G401.6 (cell line): ENCODE results near the gene HHAT.
"Not testable (repeated sequence)": the region's sequence is repeated elsewhere in the genome, so short reads cannot be mapped to it uniquely, and the experiment has no call there.

Experiments used
- FAIRE-seq: peaks from 2 replicates; lab custom pipeline; 2012; peaks lifted over from hg19 to GRCh38; lab: Jason Lieb, UNC

The HHAT gene

DNA sequence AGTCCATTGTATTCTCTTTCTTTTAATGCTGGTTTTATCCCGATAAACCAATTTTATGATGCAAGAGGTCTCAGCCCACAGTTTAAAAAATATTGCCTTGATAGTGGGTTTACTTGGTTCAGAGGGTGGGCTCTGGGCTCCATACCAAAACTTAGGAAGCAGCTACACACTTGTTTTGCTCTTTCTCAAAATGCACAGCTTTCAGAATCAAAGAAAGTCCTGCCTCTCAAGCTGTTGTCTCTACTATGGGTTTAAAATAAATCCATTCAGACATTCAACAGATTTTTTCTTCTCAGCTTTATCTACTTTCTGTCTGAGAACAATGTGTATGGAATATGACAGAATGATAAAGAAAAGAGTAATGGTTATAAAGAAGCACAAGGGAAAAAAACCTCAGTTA is 14.8 kb upstream of the HHAT start:
- FAIRE-seq, result no peak

DNA sequence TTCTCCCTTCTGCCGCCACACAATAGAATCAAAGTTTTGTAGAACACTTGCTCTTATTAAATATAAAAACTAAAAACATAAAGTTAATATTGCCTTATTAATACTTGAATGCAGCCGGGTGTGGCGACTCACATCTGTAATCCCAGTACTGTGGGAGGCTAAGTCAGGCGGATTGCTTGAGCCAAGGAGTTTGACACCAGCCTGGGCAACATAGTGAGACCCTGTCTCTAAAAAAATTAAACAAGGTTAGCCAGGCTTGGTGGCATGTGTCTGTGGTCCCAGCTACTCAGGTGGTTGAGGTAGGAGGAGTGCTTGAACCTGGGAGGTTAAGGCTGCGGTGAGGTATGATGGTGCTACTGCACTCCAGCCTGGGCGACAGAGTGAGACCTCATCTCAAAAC is 13.2 kb upstream of the HHAT start:
- FAIRE-seq, result no peak

DNA sequence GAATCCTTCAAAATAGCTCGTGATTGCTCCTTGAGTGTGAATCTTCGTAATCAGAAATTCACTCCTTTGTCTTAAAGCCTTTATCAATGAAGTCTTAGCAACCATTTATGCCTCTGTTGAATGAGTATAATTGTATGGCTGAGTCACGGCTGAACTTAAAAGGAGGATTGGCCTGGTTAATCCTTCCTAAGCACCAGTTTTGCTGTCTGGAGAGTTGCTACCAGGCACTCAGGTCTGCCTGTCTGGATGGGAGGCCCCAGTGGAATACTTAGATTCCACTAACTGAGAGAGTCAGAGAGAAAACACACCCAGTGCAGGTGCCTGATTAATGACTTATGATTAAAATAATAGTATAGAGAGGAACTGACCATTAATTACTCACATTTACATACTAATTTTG is 7.6 kb upstream of the HHAT start:
- FAIRE-seq, result no peak

DNA sequence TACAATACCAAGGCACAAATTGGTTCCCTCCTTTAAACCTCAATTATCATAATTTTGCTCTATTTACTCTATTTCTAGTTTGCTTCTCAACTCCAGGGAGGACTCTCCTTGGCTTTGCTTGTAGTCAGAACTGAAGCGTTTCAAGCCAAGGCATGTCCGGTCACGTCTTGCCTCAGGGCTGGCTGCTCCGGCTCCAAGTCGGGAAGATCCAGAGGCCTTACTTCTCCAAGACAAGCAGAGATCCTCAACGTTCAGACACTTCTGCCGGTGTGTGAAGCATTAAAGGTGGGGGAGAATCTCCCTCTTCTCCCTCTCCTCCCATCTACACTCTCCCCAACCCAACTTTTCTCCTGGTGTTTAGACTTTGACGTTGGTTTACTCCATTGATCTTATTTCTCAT is 7.2 kb upstream of the HHAT start:
- no peak for FAIRE-seq

DNA sequence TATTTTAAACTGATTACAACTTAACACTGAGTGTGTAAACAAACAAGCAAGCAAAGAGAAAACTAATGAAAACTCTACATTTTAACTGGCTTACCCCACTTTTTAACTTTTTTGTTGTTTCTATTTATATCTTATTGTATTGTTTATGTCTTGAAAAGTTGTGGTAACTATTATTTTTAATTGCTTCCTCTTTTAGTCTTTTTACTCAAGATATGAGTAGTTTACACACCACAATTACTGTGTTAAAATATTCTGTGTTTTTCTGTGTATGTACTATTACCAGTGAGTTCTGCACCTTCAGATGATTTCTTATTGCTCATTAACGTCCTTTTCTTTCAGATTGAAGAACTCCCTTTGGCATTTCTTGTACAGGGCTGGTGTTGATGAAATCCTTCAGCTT is 4.7 kb upstream of the HHAT start:
- FAIRE-seq, result peak; percentile 71

DNA sequence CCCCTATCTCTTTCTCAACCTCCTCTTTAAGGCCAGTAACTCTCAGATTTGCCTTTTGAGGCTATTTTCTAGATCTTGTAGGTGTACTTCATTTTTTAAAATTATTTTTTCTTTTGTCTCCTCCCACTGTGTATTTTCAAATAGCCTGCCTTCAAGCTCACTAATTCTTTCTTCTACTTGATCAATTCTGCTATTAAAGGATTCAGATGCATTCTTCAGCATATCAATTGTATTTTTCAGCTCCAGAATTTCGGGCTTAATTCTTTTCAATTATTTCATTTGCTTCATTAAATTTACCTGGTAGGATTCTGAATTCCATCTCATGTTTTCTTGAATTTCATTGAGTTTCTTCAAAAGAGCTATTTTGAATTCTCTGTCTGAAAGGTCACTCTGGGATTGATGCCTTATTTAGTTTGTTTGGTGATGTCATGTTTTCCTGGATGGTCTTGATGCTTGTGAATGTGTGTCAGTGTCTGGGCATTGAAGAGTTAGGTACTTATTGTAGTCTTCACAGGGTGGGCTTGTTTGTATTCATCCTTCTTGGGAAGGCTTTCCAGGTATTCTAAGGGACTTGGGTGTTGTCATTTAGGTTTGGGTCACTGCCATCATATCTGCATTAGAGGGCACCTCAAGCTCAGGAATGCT is 3.6 kb upstream of the HHAT start:
- FAIRE-seq, result no peak

DNA sequence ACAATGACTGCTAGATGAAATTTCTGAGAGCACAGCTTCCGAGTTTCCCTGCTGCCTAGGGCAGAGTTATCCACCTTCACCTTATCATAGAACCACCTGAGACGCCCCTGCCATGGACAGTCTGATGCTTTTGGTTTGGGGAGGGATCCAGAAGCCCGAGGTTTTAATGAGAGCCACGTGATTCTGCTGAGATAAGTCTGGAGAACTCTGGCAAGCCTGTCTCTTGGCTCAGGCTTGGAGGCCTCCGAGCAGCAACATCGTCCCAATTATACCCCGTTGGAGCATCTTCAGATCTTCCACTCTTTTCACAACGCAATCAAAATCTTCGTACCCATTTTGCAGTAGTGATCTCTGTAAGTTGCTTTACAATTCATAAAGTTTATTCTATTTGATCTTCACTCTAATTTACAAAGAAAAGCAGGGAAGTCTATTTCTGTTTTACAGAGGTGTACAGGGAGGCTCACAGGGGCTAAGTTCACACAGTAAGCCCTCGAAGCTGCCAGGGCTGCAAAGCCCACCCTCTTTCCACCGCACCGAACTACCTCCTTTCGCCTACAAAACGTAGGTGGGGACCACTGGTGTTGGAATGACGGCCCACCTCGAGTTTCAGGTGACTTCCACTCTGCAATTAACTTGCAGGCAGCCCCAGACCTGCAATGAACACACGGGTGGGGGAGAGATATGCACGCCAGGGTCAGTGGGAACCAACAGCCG is 513 bp upstream of the HHAT start:
- no peak for FAIRE-seq

DNA sequence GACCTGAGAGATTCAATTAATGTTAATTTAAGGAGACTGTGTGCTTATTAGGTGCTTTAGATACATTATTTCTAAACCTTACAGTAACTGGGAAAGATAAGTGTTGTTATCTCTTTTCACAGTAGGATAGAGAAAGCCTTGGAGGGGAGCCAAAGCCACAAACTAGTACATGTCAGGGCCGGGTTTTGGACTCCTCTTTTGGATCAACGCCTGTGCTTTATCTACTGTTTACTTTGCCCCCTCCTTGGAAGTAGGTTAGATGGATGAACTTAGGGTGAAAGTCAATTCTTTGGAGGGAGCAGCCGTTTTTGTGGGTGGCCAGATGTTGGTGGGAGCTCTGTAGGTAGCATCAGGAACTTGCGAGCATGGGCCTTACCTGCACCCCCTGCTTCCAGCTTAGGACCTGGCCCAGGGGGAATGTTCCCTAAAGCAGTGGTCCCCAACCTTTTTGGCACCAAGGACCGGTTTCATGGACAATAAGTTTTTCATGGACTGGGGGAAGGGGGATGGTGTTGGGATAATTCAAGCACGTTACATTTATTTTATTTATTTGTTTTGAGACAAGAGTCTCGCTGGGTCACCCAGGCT is 1.7 kb downstream of the HHAT start:
- FAIRE-seq, result no peak

DNA sequence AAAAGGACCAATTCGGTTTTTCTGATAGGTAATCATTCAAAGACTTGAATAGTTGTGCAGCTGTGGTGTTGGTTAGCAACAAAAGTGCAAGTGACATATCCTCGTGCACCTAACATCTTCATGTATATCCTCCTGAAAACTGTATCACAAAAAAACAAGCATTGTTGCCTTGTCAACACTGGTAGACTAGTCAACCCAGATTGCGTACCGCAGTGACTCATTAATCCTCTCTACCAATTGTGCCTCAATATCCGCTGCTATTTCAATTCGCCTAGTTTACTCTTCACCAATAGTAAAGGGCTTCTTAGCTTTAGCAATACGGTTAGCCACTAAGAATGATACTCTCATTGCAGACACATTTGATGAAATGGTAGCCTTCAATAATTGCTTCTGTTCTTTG is 3.5 kb downstream of the HHAT start:
- no peak for FAIRE-seq

DNA sequence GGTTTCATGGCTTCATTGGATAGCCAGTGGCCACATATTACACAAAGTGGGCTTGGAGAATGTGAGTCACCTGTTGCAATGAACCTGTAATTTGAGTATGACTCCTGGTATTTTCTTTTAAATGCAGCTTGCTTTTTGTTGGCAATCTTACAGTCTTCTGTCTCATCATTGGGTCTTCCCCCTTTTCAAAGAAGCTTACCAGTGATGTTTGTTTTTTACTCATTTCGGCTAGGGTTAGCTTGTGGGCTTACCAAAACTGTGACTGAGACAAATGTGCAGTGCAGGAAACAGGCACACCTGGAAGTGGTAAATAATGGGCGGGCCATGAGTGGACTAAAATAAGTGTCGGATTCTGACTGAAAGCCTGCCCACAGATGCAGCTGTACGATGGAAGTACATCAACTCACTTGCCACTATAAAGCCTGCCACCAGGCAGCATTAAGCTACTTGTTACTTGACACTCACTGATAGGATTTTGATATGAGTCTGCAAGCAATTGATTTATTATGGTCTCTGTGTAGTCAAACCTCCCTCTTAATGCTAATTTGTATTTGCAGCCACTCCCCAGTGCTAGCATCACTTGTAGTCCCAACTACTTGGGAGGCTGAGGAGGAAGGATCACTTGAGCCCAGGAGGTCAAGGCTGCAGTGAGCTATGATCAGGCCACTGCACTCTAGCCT is 4.2 kb downstream of the HHAT start:
- no peak for FAIRE-seq

DNA sequence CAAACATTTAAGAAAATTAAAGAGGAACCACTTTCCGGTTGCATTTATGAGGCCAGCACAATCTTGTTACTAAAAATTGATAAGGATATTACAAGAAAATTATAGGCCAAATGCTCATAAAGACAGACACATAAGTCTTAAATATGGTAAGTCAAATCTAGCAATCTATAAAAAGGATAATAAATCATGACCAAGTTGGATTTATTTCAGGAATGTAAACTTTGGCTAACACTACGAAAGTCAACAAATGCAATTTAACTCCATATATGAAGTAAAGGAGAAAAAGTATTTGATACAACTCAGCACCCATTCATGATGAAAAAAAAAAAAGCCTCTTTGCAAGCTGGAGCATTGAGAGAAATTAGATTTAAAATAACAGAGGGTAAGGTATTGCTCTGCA is 6.3 kb downstream of the HHAT start:
- no peak for FAIRE-seq

DNA sequence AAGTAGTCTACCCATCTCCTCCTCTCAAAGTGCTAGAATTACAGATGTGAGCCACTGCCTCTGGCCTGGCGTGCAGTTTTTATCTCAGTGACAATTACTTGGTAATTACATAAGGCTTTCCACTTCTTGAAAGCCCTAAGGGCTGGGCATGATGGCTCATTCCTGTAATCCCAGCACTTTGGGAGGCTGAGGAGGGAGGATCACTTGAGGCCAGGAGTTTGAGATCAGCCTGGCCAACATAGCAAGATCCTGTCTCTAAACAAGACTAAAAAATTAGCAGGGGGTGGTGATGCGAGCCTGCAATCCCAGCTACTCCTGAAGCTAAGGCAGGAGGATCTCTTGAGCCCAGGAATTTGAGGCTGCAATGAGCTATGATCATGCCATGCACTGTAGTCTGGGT is 7.7 kb downstream of the HHAT start:
- no peak for FAIRE-seq

DNA sequence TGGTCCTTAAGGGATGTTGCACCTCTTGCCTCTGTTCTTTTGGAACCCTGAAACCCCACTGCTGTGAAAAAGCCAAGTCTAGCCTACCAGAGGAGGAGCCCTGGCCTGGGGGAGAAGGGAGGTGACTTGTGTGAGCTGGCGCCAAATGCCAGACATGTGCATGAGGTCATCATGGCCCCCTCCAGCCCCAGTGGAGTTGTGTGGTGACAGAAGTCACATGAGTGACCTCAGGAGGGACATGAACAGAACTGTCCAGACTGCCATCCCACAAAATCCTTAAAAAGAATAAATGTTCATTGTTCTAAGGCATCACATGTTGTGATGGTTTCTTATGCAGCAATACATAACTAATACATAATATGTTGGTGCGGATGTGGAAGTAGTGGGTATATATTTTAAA is 10.8 kb downstream of the HHAT start:
- no peak for FAIRE-seq

DNA sequence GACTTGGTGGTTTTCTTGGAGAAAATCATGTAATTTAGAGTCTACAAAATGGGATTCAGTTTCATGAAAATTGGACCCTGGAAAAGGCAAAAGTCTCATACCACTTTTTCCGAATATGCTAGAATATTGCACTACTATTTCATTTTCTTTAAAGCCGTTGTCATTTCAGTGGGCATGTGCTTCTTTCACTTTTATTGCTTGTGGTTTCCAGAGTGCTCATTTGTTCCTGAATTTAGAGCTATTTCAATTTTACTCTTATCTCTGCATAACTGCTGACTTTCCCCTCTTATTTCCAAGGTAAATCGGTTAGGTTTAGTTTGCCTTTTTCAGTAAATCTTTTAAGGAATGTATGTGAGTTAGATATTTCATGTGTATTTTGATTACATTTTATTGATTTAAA is 11.6 kb downstream of the HHAT start:
- peak; percentile 68 for FAIRE-seq

DNA sequence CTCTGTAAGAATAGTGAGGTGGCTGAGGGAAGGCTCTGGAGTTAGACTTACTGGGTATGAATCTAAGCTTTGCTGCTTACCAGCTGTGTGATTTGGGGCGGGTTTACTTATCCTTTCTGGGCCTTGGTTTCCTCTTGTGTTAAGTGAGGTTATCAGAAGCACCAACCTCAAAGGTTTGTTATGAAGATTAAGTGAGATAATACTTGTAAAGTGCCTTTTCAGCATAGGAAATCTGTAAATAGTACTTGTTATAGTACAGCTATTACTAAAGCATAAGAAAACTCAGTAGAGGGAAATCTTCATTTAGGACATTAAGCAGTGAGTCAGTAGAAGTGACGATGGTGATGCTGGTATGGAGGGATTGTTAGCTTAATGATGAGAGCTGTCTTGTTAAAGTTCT is 12.1 kb downstream of the HHAT start:
- FAIRE-seq, result no peak

DNA sequence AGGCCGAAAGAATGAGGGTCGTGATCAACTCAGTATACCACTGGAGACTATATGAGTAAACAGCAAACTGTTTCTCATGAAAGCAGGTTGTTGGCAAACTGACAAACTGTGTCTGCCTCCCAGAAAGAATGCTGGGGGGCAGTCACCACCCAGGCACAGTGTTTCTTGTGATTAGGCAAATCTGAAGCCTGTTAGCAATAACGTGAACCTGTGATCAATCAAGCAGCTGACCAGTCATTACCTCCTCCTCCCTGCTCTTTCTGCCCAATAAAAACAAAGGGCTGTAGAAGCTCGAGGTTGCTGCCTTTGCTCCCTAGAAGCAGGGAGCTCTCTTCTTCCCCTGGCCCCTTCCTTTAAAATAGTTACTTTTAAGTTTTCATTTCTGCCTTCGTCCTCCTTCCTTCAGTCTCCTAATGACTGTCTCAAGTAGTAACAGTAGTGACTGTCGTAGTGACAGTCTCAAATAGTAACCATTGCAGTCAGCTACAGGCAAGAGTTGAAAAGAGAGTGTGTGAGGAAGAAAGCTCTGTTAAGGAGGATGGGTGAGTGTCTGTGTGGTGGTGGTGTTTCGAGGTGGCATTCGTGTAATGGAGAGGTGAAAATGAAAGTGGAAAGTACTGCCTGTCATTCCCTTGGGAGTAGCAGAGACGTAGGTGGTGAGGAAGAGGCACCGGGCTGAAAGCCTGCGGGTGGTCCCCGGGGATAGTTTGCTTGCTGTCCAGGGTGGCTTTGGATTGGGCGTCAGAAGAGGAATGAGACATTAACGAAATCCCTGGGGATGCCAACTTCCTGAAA is 14.5 kb downstream of the HHAT start:
- no peak for FAIRE-seq

DNA sequence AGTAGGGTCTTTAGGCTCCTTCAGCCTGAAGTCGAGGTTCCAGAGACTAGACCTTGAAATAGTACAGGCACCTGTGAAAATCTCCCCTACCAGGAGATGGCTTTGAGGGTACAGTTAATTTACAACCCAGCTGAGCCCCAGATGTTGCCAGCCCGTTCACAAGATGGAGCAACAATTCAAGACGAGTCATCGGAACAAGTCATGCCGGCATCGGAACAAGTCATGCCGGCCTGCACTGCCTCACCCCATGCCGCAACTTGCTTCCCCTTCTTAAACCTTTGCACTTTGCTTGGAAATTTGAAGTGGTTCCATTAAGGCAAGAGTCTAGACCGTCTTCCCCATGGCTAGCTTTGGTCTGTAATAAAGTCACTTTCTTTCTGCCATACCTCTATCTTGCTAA is 16.0 kb downstream of the HHAT start:
- FAIRE-seq, result no peak

DNA sequence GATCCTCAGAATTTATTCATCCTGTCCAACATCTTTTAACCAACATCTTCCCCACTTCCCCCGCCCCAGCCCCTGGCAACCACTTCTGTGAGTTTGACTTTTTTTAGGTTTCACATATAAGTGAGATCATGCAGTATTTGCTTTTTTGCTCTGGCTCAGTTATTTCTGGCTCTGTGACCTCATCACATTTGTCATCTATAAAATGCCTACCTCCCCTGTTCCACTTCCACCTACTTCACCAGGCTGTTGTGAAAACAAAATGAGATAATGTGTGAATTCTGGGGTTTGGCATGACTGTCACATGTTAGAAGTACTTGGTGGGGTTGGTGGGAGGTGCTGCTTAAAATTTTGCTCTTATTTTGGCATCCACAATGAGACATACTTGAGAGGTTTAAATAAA is 18.4 kb downstream of the HHAT start:
- no peak for FAIRE-seq

DNA sequence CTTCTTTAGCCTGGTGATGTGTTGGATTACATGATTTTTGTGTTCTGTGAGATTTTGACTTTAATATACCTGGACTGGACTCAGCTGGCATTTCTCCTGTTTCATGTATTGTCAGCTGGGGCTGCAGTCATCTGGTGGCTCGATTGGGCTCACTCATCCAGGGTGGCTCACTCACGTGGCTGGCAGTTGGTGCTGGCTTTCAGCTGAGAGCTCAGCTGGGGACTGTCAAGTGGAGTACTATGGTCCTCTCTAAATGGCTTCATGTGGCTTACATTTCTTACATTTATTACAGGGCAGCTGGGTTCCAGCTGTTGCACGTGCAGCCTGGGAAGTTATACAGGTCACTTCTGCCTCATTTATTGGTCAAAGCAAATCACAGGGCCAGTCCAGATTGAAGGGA is 22.8 kb downstream of the HHAT start:
- no peak for FAIRE-seq

DNA sequence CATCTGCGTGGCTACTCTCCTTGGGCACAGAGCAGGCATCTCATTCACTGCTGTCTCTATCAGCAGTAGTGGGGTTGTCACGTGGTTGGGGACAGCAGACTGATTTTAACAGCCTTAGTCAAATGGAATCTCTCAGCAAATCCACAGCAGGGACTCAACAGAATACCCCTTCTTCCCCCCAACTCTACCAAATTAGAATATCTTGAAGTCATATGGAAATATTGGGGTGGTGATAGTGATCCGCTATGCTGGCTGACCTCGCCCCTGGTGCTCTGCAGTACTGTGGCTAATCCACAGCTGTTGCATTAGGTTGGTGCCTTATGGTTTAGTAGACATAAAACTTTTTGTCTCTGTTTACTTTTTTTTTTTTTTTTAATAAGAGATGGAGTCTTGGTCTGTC is 23.9 kb downstream of the HHAT start:
- FAIRE-seq, result no peak

DNA sequence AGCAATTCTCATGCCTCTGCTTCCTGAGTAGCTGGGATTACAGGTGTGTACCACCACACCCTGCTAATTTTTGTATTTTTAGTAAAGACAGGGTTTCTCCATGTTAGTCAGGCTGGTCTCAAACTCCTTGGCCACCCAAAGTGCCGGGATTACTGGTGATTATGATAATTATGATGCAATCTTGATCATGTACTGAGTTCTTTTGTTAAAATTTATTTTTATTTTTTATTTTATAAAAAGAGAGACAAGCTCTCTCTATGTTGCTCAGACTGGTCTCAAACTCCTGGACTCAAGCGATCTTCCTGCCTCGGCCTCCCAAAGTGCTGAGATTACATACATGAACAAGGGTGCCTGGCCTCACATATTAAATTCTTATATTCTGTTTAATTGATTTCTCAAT is 25.6 kb downstream of the HHAT start:
- not testable (repeated sequence) for FAIRE-seq

DNA sequence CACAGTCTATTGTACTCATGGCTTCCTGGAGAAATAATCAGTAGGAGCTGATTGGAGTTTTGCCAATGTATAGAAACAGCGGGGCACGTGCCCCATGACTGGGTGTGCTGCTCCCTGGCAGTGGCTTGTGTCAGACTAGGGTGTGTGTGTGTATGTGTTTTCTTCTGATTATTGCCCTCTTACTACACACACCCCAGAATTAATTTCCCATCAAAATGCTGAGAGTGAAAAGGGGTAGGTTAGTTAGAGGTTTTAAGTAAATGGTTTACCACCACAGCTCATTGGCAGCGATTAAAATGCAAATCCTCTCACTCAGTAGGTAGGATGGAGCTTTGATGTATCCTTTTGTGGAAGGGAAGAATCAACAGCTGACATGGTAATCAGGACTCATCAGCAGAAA is 29.9 kb downstream of the HHAT start:
- FAIRE-seq, result no peak

DNA sequence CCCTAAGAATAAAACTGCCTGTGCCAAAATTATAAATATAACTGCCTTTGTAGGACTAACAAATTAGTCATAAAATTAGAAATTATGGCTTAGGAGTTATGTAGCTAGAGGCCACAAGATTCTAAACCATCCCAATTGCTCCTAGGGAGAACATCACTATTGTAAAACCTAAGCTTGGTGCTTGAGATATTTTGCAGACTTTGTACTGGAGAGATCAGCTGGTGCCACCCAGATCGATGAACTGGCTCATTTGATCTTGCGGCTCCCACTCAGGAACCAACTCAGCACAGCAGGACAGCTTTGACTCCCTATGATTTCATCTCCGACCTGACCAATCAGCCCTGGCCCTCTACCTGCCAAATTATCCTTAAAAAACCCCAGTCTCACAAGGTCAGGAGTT is 30.6 kb downstream of the HHAT start:
- FAIRE-seq, result no peak
